ENCODE data around the gene OXCT1.

OXCT1 gene

GRCh38 chr5:41885286-41885685, 15.1 kb upstream of the OXCT1 start (continued):
- TF ChIP-seq, protein P1, sequence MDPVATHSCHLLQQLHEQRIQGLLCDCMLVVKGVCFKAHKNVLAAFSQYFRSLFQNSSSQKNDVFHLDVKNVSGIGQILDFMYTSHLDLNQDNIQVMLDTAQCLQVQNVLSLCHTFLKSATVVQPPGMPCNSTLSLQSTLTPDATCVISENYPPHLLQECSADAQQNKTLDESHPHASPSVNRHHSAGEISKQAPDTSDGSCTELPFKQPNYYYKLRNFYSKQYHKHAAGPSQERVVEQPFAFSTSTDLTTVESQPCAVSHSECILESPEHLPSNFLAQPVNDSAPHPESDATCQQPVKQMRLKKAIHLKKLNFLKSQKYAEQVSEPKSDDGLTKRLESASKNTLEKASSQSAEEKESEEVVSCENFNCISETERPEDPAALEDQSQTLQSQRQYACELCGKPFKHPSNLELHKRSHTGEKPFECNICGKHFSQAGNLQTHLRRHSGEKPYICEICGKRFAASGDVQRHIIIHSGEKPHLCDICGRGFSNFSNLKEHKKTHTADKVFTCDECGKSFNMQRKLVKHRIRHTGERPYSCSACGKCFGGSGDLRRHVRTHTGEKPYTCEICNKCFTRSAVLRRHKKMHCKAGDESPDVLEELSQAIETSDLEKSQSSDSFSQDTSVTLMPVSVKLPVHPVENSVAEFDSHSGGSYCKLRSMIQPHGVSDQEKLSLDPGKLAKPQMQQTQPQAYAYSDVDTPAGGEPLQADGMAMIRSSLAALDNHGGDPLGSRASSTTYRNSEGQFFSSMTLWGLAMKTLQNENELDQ (tag by site-specific recombination; IDR thresholded peaks at IDR 0.05; ENCODE audit: low read depth), result no peak
- TF ChIP-seq, protein P2, sequence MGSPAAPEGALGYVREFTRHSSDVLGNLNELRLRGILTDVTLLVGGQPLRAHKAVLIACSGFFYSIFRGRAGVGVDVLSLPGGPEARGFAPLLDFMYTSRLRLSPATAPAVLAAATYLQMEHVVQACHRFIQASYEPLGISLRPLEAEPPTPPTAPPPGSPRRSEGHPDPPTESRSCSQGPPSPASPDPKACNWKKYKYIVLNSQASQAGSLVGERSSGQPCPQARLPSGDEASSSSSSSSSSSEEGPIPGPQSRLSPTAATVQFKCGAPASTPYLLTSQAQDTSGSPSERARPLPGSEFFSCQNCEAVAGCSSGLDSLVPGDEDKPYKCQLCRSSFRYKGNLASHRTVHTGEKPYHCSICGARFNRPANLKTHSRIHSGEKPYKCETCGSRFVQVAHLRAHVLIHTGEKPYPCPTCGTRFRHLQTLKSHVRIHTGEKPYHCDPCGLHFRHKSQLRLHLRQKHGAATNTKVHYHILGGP (tag by site-specific recombination; IDR thresholded peaks at IDR 0.05), result no peak
- no peak for TF ChIP-seq ZBTB20 (tag by site-specific recombination; IDR thresholded peaks at IDR 0.05)
- TF ChIP-seq INSM2 (tag by site-specific recombination; IDR thresholded peaks at IDR 0.05), result no peak
- TF ChIP-seq, protein P3, sequence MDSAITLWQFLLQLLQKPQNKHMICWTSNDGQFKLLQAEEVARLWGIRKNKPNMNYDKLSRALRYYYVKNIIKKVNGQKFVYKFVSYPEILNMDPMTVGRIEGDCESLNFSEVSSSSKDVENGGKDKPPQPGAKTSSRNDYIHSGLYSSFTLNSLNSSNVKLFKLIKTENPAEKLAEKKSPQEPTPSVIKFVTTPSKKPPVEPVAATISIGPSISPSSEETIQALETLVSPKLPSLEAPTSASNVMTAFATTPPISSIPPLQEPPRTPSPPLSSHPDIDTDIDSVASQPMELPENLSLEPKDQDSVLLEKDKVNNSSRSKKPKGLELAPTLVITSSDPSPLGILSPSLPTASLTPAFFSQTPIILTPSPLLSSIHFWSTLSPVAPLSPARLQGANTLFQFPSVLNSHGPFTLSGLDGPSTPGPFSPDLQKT (IDR thresholded peaks at IDR 0.05; ENCODE audit: borderline replicate concordance, low read depth, low read length), result no peak
- TF ChIP-seq ZNF621 (tag by site-specific recombination; IDR thresholded peaks at IDR 0.05), result no peak
- TF ChIP-seq ZSCAN16 (tag by site-specific recombination; IDR thresholded peaks at IDR 0.05), result no peak
- TF ChIP-seq KLF10 (tag by site-specific recombination; IDR thresholded peaks at IDR 0.05), result no peak

DNA sequence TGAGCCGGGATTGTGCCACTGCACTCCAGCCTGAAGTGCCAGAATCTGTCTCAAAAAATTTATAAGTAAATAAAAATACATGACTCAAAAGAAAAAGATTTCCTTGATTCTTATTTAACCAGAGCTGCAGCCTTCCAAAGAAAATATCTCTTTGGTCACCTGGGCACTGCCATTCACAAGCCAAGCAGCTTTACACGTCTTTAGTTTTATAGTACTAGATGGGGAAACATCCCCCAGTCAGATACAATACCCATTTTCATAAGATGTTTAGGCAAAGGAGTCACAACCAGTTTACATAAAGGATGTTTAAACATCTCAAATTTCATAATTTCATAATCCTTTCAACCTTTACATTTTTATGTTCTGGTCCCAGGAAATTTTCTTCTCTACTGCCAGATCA, 13.7 kb upstream of the OXCT1 start:
- ChIA-PET CTCF (interaction anchor here (0.8 kb wide), 1 partner anchor 24 kb away, joined by 3 read pairs; no protein-coding TSS in a partner anchor), POLR2A (no interaction called here)
- Histone ChIP-seq H3K4me3 (ENCODE audit: low read depth, low read length) (no peak overlapping the region), H3K9me3 (ENCODE audit: control insufficient read depth, insufficient read depth, low read depth, low read length) (no peaks in the 10 kb centered on the region), H3K4me1 (ENCODE audit: control insufficient read depth, insufficient read depth, low read length) (peaks cover 3% of the 10 kb centered on the region; the same call in 1 of the 2 replicates), H3K27ac (ENCODE audit: extremely low read depth, low read depth, low read length) (no peak overlapping the region), H3K36me3 (ENCODE audit: control insufficient read depth in 2 of 2, insufficient read depth in 1 of 2, low read length in 2 of 2) (no peaks in the 10 kb centered on the region)
- TF ChIP-seq ZNF423 (tag by site-specific recombination; IDR thresholded peaks at IDR 0.05), result no peak
- TF ChIP-seq ZNF138 (tag by site-specific recombination; IDR thresholded peaks at IDR 0.05; ENCODE audit: borderline replicate concordance), result no peak
- no peak for TF ChIP-seq ZBTB21 (tag by site-specific recombination; IDR thresholded peaks at IDR 0.05)
- TF ChIP-seq ZNF24 (tag by site-specific recombination; IDR thresholded peaks at IDR 0.05), result no peak
- TF ChIP-seq ZBTB20 (tag by site-specific recombination; IDR thresholded peaks at IDR 0.05), result no peak
- TF ChIP-seq ZNF561 (tag by site-specific recombination; IDR thresholded peaks at IDR 0.05; ENCODE audit: borderline replicate concordance), result no peak
- no peak for TF ChIP-seq ZNF184 (tag by site-specific recombination; IDR thresholded peaks at IDR 0.05)
- TF ChIP-seq ZBTB8A (tag by site-specific recombination; IDR thresholded peaks at IDR 0.05), result no peak
- no peak for TF ChIP-seq ZIC2 (tag by site-specific recombination; IDR thresholded peaks at IDR 0.05)
- TF ChIP-seq, protein P4, sequence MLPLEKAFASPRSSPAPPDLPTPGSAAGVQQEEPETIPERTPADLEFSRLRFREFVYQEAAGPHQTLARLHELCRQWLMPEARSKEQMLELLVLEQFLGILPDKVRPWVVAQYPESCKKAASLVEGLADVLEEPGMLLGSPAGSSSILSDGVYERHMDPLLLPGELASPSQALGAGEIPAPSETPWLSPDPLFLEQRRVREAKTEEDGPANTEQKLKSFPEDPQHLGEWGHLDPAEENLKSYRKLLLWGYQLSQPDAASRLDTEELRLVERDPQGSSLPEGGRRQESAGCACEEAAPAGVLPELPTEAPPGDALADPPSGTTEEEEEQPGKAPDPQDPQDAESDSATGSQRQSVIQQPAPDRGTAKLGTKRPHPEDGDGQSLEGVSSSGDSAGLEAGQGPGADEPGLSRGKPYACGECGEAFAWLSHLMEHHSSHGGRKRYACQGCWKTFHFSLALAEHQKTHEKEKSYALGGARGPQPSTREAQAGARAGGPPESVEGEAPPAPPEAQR (tag by site-specific recombination; IDR thresholded peaks at IDR 0.05), result no peak
- no peak for TF ChIP-seq ZNF223 (tag by site-specific recombination; IDR thresholded peaks at IDR 0.05)
- no peak for TF ChIP-seq ZNF530 (tag by site-specific recombination; IDR thresholded peaks at IDR 0.05; ENCODE audit: low read depth)
- TF ChIP-seq ZNF324 (tag by site-specific recombination; IDR thresholded peaks at IDR 0.05), result no peak

Data from HEK293 (cell line).